Mucosa of gallbladder (tissue), 1 donor: ENCODE results near the gene QKI. TPM values are rescaled to one million over a fixed set of nuclear protein-coding genes. Genes with fewer than 3 reads are reported as not detected.
A peak's percentile ranks its signal among the peaks of the same experiment; 100 is the strongest.

Source experiments
- DNase-seq: peaks from one replicate; pipeline ENCODE4 v3.0.0-alpha.2; 2020; ENCODE audit warnings: low spot score
- total RNA-seq: library from RNA; stranded (reverse); gene quantifications from one replicate; pipeline ENCODE4 v1.2.1, GENCODE V29; 2021
- donor health status: DM: no; HTN: no; CAD: no.

QKI gene
- total RNA-seq, 1 donor from 2014 or later: 80.0 TPM

- DNase-seq: no peak
Measured at GRCh38 chr6:163485388-163485851, 70.9 kb downstream of the QKI start.

- no peak for DNase-seq
Measured at GRCh38 chr6:163486821-163487220, 72.3 kb downstream of the QKI start.

- no peak for DNase-seq
Measured at GRCh38 chr6:163487606-163488005, 73.1 kb downstream of the QKI start.

DNA sequence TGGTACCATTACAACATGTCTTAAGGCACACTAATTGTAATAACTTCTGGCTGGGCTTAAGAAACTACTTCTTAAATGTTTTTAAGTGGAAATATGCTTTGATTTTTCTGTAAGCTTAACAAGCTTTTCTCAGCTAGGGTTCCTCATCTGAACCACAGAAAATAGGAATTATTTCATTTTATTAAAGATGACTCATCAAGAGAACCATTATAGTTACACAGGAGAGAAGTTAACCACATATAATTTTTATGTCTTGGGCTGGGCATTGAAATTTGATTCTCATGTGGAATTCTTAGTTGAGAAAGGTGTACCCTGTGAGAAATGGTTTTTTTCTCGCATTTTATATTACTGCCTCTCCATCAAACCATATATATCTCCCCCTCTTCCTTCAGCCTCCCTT lies 75.1 kb downstream of the QKI start:
- no peak for DNase-seq

DNA sequence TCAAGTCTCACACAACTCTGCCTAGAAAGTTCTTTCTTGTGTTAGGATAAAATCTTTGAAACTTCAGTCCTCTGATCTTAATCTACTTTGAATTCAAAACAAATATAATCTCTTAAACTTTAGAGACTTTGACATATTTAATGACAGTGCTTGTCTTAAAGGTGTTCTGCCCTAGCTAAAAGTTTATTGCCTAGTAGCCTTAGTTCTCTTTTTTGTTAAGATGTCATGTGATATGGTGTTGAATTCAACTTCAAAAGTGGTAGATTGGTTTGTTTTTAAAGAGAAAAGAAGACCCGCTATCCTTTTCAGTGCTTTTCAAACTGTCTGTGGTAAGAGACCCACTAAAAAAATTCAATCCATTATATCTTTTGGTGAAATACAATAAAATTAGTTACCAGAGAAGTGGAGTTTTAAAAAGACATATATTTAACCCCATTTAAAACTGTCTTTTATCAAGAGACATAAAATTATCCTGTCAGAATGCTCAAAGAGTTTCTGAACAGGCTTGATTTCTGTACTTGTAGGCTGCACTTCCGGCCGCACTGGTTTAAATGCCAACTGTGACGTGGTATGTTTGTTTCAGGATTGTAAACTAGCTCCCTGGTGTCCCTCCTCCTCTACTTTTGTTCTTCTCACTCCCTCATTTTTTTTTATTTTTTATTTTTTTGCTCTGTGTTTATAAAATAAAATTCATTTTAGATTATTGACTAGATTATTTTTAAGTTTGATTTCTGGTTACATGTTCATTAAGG lies 76.5 kb downstream of the QKI start:
- DNase-seq: peak; percentile 75

- DNase-seq: no peak
Measured at GRCh38 chr6:163491737-163492300, 77.3 kb downstream of the QKI start.

DNA sequence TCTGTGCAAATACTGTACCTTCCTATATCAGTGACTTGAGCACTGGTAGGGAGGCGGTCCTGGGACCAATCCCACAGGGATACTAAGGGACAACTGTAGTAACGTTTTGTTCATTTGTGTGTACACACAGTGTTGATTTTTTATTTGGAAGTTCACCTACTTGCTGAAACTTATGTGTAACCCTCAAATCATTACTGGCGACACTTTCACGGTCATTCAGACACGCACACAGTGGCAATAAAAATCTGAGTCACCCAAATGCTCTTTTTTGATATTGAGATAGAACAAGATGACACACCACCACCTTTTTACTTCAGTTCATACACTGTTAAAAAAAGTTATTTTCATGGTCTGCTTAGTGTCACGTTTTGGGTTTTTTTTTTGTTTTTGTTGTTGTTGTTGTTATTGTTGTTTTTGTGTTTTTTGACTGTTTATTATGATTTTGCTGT lies 79.8 kb downstream of the QKI start:
- no peak for DNase-seq

GRCh38 chr6:163496205-163496604 lies 81.7 kb downstream of the QKI start:
- DNase-seq: no peak

DNA sequence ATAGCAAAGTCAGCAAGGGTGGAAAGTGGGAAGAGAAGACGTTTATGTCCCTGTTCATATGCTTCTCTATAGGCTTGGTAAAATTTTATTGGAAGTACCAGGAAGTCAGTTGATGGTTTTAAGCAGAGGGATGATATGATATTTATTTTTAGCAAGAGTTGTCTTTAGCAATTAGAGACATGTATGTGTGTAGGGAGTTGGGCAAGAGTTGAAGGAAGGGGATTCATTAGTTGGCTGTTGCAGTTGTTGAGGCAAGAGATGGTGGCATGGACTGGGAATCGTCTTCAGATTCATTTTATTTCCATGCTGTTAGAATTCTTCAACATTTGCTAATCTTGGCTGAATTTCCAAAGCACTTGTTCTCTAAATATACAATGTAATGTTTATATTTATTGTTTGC lies 85.6 kb downstream of the QKI start:
- DNase-seq: no peak

DNA sequence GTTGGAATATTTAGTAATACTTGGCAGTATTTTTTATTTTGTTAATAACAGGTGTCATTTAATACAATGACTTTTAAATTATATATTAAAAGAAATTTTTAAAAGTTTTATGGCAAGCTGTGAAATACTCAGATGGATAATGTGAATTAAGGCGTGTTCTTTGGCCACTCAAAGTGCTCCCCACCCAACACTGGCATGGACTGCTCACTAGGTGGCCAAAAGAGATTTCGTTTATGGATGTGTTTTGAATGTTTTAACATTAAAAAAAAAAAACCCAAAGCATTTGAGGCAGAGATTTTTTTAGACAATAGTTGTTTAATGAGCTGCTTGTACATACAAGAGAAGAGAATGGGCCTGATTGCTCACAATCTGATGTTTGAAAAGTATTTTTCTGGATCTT lies 86.5 kb downstream of the QKI start:
- no peak for DNase-seq

GRCh38 chr6:163501439-163501838 lies 86.9 kb downstream of the QKI start:
- DNase-seq: no peak

DNA sequence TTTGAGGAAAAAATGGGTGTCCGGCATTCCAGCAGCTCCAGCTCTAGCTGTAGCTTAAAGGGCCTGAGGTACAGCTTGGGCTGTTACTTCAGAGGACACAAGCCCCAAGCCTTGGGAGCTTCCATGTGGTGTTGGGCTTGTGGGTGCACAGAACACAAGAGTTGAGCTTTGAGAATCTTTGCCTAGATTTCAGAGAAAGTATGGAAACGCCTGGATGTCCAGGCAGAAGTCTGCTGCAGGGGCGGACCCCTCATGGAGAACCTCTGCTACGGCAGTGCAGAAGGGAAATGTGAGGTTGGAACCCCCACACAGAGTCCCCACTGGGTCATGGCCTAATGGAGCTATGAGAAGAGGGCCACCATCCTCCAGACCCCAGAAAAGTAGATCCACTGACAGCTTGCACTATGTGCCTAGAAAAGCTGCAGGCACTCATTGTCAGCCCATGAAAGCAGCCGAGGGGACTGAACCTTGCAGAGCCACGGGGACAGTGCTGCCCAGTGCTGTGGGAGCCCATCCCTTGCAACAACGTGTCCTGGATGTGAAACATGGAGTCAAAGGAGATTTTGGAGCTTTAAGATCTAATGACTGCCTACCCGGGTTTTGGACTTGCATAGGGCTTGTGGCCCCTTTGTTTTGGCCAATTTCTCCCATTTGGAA lies 90.6 kb downstream of the QKI start:
- DNase-seq: no peak

DNA sequence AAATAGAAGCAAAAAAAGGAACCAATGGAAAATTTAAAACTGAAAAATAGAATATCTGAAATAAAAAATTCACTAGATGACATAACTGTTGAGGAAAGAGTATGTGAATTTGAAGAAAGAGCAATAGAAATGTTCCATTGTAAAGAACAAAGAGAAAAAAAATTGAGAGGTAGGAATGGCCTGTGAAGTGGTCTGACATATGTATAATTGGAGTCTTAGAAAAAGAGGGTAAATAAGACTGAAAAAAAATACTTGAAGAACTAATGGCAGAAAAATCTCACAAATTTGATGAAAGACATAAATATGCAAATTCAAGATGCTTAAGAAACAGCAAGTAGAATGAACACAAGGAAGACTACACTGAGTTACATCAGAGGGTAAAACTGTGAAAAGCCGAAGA lies 93.4 kb downstream of the QKI start:
- DNase-seq: no peak

DNA sequence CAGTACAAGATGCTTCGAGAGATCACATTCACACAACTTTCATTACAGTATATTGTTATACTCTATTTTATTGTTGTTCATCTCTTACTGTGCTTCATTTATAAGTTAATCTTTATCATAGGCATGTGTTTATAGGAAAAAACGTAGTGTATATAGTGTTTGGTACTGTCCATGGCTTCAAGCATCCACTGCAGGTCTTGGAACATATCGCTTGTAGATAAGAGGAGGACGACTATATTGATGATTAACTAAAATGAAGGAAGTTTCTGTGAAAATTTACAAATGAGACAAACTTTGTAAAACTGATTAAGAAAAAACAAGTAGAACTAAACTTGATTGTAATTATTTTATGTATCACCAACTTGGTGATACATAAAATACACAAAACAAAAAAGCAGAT lies 98.5 kb downstream of the QKI start:
- no peak for DNase-seq

GRCh38 chr6:163513570-163514166 lies 99.2 kb downstream of the QKI start:
- peak; percentile 19 for DNase-seq

DNA sequence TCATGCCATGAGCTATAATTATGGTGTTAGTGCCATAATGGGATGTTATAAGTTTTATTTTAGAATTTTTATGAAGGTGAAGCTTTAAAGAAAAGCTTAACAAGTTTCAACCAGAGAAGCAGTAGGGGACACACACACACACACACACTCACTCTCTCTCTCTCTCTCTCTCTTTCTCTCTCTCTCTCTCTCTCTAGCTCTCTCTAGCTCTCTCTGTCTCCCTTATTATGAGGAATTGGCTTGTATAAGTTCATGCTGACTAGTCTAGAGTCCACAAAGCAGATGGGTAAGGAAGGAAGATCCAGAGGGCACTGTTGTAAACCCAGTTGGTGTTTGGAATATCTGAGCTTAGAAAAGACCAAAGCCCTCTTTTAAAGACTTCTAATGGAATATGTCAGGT lies 102.4 kb downstream of the QKI start:
- DNase-seq: no peak

DNA sequence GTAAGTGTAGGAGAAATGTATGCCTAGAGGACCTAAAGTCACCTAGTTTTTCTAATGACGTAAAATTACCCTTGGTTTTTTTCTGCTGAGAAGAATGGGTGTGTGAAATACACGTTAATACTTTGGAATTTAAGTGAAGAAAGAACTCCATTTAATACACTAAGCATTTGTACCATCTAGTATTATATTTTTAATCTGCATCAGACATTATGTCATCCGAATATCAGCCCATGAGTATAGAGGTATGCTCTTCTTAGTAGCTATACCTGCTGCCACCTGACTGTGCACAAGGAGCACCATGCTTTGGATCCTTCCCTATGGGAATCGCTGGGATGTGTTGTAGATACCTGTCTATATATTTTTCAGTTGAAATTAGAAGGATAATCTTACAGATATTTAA lies 106.4 kb downstream of the QKI start:
- no peak for DNase-seq

GRCh38 chr6:163522033-163522432 lies 107.5 kb downstream of the QKI start:
- no peak for DNase-seq

GRCh38 chr6:163525926-163526325 lies 111.4 kb downstream of the QKI start:
- no peak for DNase-seq

DNA sequence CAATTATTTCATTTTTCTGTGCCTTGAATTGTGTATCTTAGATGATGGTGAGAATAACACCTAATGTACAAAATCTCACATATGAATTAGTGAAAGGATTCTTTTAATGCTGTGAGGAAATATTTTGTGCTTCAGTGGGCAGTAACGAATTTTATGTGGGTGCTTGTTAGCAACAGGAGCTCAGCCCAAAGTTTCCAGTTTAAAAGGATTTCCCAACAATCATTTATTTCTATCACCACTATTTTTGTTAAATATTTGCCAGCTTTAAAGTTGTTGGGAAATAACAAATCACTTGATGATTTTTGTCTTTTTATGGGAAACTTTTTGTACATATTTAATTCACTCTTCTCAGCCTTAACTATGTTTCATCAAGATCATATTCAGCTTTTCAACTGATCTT lies 111.8 kb downstream of the QKI start:
- no peak for DNase-seq

GRCh38 chr6:163527291-163527690 lies 112.8 kb downstream of the QKI start:
- DNase-seq: no peak

DNA sequence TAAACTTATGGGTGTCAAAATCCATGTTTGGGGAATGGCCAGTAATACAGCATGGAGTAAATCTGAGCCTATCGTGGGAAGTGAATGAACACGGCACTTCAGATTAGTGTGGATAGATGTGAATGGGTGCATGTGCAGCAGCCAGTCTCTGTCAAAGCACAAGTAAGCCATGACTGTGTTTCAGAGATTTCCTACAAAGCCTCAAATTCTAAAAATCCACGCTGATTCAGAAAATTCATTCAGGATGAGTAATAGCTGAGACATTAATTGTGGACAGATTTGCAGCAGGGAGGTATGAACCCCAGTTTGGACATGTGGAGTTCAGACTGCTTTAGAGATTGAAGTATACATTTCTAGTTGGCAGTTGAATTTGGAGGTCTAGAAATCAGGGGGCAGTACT lies 115.1 kb downstream of the QKI start:
- no peak for DNase-seq

DNA sequence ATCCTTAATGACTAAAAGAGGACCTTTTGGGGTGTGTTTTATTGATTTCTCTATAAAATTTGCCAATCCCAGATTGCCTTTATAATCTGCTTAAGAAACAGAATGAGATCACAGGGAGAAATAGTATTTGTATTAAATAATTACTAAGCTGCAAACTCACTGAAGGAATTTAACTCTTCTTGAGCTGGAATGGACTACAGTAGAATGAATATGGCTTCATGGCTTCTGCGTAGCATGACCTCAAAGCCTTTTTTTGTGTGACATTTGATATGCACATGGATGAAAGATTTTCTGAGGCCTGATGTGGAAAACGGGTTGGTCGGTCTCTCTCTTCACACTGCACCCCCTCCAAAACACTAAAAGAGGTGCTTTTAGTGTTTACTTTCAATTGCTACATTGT lies 115.9 kb downstream of the QKI start:
- DNase-seq: no peak
